GM10248 (cell line): Measurements from ENCODE around the gene SLC44A1.

Experiments used
- CTCF ChIA-PET: fragments of 300-600 bp; sonication (Branson Sonifier 250); formaldehyde crosslinking; extraction: SDS; loops from one replicate; lab custom pipeline; 2021; ENCODE audit warnings: antibody characterized with exemption; lab: Yijun Ruan, JAX
- POLR2A ChIA-PET: fragments of 350-650 bp; sonication (Branson Sonifier 250); formaldehyde crosslinking; extraction: SDS; loops from one replicate; lab custom pipeline; 2020; ENCODE audit warnings: antibody characterized with exemption; lab: Yijun Ruan, JAX
- DNase-seq: peaks from one replicate; pipeline ENCODE4 v3.0.0; 2012; ENCODE audit errors: extremely low spot score
- CTCF ChIP-seq: IDR thresholded peaks from 2 replicates; pipeline ENCODE4 v1.5.1; 2012; ENCODE audit warnings: mild to moderate bottlenecking, low read depth; ENCODE audit errors: extremely low read depth, missing control alignments, control extremely low read depth

Gene SLC44A1

GRCh38 chr9:105359892-105360291 is 115.4 kb downstream of the SLC44A1 start:
- POLR2A ChIA-PET, result no interaction called here
- CTCF ChIA-PET, result interaction anchor here (0.9 kb wide), 1 partner anchor 13 kb away, joined by 3 read pairs; no protein-coding TSS in a partner anchor
- no peak for DNase-seq
- TF ChIP-seq CTCF, result no peak

- POLR2A ChIA-PET, result no interaction called here
- no peak for TF ChIP-seq CTCF
- CTCF ChIA-PET, result interaction anchor here (0.9 to 1.4 kb wide), 6 partner anchors 13 to 51 kb away, joined by 3 to 4 read pairs (median 3); no protein-coding TSS in a partner anchor
- no peak for DNase-seq
These were observed 115.9 kb downstream of the SLC44A1 start for GRCh38 chr9:105360344-105360743.

- CTCF ChIA-PET, result interaction anchor here (1.2 to 1.3 kb wide), 4 partner anchors 10 to 17 kb away, joined by 3 read pairs; no protein-coding TSS in a partner anchor
- no peak for TF ChIP-seq CTCF
- no peak for DNase-seq
- POLR2A ChIA-PET, result no interaction called here
These were observed 117.4 kb downstream of the SLC44A1 start for GRCh38 chr9:105361873-105362272.

GRCh38 chr9:105362470-105362869 is 118.0 kb downstream of the SLC44A1 start:
- ChIA-PET CTCF (interaction anchor here (1.2 to 1.3 kb wide), 3 partner anchors 10 to 16 kb away, joined by 3 read pairs; no protein-coding TSS in a partner anchor), POLR2A (no interaction called here)
- no peak for DNase-seq
- TF ChIP-seq CTCF, result no peak

GRCh38 chr9:105363837-105364236 is 119.4 kb downstream of the SLC44A1 start:
- POLR2A ChIA-PET, result no interaction called here
- no peak for DNase-seq
- CTCF ChIA-PET, result interaction anchor here (1.5 kb wide), 1 partner anchor 10 kb away, joined by 9 read pairs; no protein-coding TSS in a partner anchor
- TF ChIP-seq CTCF, result no peak

GRCh38 chr9:105369911-105370310 is 125.5 kb downstream of the SLC44A1 start:
- TF ChIP-seq CTCF, result no peak
- ChIA-PET CTCF (interaction anchor here (1.4 to 1.5 kb wide), 2 partner anchors 14 to 23 kb away, joined by 3 to 4 read pairs; no protein-coding TSS in a partner anchor), POLR2A (no interaction called here)
- DNase-seq, result no peak
